EL (cell line): ENCODE measurements around the gene ALDH18A1.

Source experiments
- DNase-seq: peaks from one replicate; pipeline ENCODE4 v3.0.0-alpha.2; 2016

The ALDH18A1 gene

GRCh38 chr10:95574649-95575365, 81.7 kb downstream of the ALDH18A1 start:
- DNase-seq, result no peak

- no peak for DNase-seq
Observed at GRCh38 chr10:95573964-95574604, 82.4 kb downstream of the ALDH18A1 start.

DNA sequence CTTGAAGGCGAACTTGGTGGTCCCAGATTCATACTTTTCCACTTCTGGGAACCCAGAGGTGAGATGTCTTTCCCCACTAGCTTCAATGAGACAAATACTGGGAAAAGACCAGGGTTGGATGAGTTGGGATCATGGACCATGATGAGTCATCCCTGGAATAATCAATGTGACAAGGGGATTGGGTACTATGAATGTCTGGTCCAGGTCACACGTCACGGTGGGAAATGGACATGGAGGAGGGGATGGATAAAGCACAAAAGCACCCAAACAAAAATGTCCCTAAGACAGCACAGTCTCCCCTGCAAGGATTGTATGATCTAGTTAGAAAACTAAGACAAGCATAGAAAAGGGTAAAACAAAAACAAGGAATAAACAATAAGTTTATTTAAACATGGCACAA, 83.0 kb downstream of the ALDH18A1 start:
- no peak for DNase-seq

DNA sequence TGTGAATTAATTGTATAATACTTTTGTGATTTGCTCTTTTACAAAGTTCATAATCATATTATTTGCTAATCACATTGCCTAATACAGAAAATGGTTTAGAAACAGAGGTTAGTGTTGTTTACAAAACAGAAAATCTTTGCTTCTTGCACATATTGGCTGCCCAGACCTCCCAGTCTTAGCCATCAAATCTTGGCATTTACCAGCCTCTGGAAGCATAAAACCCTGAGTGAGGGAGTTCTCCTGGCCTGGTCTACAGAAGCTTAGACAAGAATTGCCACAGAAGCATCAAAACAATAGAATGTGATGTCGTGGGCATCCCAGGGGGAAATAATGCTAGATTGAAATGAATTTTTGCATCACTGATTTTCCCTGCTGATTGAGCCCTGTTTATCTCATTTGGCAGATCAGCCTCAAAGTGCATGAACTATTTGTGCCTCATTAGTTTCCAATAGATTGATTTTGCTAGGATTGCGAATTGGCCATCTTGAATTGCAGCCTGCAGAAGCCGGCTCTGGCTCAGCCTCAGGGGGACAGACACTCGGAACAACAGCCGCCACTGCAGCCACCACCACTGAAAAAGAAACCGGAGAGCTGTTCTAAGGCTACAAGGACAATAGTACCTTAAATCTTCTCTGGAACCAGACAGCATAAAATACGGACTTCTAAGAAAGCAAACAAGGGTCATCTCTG, 84.2 kb downstream of the ALDH18A1 start:
- DNase-seq, result no peak

DNA sequence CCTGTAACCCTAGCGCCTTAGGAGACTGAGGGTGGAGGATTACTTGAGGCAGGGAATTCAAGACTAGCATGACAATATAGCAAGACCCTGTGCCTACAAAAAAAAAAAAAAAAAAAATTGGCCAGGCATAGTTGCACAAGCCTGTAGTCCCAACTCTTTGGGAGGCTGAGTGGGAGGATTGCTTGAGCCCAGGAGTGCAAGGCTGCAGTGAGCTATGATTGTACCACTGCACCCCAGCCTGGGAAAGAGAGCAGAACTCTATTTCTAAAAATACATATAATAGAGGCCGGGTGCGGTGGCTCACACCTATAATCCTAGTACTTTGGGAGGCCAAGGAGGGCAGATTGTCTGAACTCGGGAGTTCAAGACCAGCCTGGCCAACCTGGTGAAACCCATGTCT, 85.1 kb downstream of the ALDH18A1 start:
- no peak for DNase-seq

DNA sequence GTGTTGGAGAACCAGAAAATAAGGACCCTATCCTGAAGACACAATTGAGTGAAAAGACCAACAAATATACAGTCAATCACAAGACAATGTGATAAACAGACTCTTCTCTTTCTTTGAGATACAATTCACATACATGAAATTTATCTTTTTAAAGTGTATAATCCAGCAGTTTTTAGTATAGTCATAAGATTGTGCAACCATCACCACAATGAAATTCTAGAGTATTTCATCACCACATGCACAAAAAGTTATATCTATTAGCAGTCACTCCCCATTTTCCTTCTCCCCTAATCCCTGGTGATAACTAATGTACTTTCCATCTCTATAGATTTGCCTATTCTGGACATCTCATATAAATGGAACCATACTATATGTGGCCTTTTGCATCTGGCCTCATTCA, 87.1 kb downstream of the ALDH18A1 start:
- DNase-seq, result no peak

- DNase-seq, result no peak
Observed at GRCh38 chr10:95567903-95568630, 88.4 kb downstream of the ALDH18A1 start.

DNA sequence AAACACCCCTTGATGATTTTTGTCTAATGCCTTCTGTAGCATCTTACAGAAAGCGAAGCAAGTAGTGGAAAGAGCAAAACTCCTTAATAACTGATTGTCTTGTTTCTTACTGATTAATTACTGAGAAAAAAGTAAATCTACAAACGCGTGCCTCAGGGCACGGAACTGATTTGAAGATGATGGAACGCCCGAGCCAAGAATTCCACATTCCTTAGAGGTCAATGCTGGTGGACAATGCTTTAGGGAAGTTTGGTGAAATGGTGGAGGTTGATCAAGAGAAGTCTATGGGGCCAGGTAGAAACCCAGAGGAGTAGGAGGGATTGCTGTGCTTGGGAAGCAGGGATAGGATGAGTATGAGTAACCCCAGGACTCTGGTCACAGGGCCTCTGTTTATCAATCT, 90.4 kb downstream of the ALDH18A1 start:
- no peak for DNase-seq

- DNase-seq, result no peak
Observed at GRCh38 chr10:95565336-95565735, 91.2 kb downstream of the ALDH18A1 start.

- no peak for DNase-seq
Observed at GRCh38 chr10:95564291-95564690, 92.2 kb downstream of the ALDH18A1 start.

- DNase-seq, result no peak
Observed at GRCh38 chr10:95562341-95562965, 94.1 kb downstream of the ALDH18A1 start.

DNA sequence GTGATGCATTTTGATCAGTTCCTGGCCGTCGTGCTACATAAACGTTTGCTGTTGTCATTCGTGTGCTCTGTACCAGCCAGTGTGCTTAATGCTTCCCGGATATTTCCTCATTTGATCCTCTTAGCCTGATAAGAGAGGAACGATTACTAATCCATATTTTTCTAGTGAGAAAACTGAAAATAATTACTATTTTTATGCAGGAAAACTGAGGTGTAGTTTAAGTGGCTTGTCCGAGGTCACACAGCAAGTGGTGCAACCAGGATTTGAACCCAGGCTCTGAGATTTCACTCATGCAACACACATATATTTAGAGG, 94.7 kb downstream of the ALDH18A1 start:
- DNase-seq, result no peak

DNA sequence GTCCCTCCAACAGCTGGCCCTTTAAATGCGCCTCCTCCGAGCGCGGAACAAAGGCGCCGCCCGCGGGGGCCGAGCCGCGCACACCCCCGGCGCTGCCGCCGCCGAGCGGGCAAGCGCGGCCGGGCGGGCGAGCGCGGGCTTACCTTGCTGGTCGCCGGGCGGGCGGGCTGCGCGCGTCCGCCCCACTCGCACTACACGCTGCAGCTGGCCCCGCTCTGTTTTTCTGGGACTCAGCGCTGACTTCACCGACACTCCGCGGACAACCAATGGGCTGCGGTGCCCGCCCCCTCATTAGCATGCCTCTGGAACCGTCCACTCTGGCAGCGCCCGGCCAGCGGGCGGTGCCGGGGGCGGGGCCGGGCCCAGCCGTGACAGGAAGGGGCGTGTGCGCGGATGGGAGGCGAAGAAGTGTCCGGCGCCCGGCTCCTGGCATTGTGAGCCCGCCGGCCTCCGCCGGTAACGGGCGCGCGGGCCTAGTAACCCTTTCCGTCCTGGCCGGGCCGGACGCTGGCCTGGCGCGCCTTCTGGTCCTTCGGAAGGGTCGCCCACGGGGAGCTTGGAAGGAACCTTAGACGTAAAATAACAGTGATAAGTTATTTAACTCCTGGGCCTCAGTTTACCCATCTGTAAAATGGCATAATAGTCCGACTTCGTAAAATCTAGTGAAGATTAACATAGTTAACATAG, 95.2 kb downstream of the ALDH18A1 start, which contains the start of gene SORBS1:
TSS of gene SORBS1 (minus strand) at position 195 of the 687 bp plus-strand sequence. CDS start 120,236 bp downstream, outside the sequence.
- peak; percentile 95 for DNase-seq

DNA sequence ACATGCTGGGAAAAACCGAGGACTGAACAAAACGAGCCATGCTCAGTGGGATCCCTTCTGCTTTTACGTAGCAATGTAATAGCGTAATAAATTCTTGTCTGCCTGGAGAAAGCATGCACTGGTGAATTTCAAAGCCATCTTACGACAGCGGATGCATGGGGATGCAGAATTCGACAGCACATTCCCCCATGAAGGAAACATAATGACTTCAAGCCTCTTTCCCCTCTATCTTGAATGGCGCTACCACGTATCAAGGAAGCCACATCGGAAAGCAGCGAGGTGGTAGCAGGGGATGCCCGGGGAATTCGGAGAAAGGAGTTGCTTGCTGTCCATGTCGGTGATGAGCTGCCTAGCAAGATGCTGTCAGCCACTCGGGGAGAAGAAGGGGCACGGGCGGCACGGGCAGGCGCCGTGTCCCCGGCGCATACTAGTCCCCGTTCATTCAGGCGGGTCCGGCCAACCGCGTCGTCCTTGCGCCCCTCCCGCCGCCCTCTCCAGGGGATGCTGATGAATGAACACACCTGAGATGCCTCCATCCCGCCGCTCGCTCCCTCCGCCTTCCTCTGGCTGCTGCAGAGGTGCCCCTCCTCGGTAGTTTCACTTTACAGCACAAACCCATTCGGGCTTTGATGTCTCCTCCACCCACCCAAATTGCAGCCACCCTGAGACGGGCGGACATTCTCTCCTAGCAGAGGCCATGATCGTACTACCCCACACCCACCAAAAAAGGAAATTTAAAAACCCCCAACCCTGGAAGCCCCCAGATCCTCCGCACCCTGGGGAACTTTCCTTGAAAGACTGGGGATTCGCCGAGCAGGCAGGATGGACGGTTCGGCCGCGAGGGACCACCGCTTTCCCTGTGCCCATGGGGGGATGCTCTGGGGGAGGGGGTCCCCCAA, 96.0 kb downstream of the ALDH18A1 start:
- DNase-seq, result peak; percentile 24

GRCh38 chr10:95559896-95560277, 96.6 kb downstream of the ALDH18A1 start:
- no peak for DNase-seq

DNA sequence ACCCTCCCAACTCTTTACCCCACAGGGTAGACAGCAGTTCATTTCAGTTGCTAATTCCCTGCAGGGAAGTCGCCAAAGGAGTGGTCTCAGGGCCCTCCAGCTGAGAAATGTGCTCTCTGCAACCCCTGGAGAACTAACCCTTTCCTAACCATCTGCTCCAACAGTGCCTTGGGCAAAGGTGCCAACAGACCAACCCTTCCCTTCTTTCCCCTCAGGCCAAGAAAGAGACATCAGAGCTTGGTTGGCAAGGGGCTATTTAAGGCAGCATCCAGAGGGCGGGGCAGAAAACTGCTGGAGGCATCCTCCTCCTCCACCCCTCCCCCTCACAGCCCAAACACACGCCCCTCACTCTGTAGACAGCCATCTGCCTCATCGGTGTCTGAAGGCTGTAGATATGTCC, 97.0 kb downstream of the ALDH18A1 start:
- DNase-seq, result no peak

DNA sequence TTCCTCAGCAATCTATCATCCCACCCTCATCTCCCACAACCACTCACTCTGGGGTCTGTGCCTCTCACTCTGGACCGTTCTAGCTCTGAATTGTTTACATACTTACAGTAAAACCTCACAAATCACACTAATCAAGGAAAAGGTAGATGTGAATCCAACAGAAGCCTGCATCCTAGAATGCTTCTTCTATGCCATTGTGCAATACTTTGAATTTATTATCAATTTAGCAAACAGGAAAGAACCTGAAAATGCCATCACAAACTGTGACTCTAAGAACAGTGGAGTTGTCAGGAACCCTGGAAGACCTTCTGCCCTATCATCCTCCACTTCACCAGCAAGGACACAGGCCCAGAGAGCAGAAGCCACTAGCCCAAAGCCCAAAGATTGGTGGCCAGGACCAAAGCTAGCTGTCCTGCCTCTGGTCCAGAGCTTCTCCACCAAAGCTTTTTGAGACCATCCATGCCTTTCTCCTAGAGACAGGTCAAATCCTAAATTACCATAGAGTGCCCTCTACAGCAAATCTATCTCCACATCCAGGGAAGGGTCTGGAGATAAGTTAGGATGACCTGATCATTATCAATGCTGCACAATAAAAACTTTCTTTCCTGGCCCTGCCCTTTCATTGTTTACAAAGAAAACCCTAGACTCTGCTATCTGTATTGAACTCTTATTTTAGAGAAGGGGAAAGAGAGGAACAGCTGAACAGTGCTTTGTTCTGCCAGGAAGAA, 97.8 kb downstream of the ALDH18A1 start:
- DNase-seq, result no peak

DNA sequence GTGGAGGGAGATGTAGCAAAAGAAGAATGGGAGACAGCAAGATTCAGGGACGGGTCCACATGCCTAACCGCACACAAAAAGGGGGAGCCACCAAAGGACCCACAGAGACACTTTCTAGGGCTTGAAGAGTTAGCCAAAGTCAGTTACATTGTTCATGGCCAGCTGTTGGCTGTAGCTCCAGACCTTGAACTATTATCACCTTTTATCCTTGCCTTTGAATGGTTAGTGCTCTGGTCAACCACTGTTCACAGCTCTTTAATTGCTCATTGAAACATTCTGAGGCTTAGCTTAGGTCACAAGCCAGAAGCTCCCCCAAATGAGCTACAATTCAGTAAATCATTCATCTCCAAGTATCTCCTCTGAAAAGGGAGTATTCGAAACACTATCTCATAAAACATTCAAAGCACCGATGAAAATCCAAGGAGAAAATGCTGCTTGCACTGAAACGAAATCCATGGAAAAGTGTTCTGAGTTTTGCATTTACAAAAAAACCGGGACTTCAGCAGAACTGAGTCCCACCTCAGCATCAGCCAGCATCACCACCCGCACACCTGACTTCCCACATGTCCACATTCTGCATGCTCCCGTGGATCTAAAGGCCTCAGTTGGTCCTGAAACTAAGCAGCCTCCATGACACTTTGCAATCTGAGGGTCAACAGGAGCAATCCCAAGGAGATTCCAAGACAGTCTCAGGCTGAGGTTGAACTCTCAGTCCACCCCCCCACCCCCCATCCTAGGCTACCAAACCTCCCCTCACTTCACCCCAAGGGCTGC, 99.3 kb downstream of the ALDH18A1 start:
- DNase-seq, result no peak
